H9 (cell line): ENCODE results near the gene KCNJ16. TPM values are rescaled to one million over a fixed set of nuclear protein-coding genes. Genes with fewer than 3 reads are reported as not detected.

ENCODE experiments used
- DNase-seq: peaks from one replicate; pipeline ENCODE4 v3.0.0-alpha.2; 2017
- H2AFZ ChIP-seq: one replicate; pipeline ENCODE4 v1.6.1; 2013; ENCODE audit warnings: mild to moderate bottlenecking, low read length, control low read depth, moderate library complexity
- H2AK5ac ChIP-seq: 2 replicates; pipeline ENCODE4 v1.6.1; 2013; ENCODE audit warnings: low read length, control low read depth, mixed read lengths; ENCODE audit not compliant: insufficient read length
- H2BK120ac ChIP-seq: one replicate; pipeline ENCODE4 v1.6.1; 2013; ENCODE audit warnings: low read depth, mild to moderate bottlenecking, low read length, control low read depth, inconsistent platforms; ENCODE audit not compliant: poor library complexity, severe bottlenecking
- H2BK12ac ChIP-seq: 2 replicates; pipeline ENCODE4 v1.6.1; 2013; ENCODE audit warnings: low read length, control low read depth, mixed read lengths, low read depth; ENCODE audit not compliant: insufficient read length
- H2BK15ac ChIP-seq: 2 replicates; pipeline ENCODE4 v1.6.1; 2013; ENCODE audit warnings: low read depth, low read length, control low read depth
- H2BK20ac ChIP-seq: one replicate; pipeline ENCODE4 v1.6.1; 2013; ENCODE audit warnings: low read depth, mild to moderate bottlenecking, low read length, control low read depth, inconsistent platforms; ENCODE audit not compliant: poor library complexity, severe bottlenecking
- H2BK5ac ChIP-seq: 2 replicates; pipeline ENCODE4 v1.6.1; 2013; ENCODE audit warnings: low read length, control low read depth, mixed read lengths; ENCODE audit not compliant: insufficient read length
- H3K14ac ChIP-seq: 2 replicates; pipeline ENCODE4 v1.6.1; 2013; ENCODE audit warnings: low read length, control low read depth; ENCODE audit not compliant: insufficient read depth
- H3K18ac ChIP-seq: 2 replicates; pipeline ENCODE4 v1.6.1; 2013; ENCODE audit warnings: low read depth, mild to moderate bottlenecking, mixed read lengths, low read length, control low read depth; ENCODE audit not compliant: insufficient read length
- H3K23ac ChIP-seq: 2 replicates; pipeline ENCODE4 v1.6.1; 2013; ENCODE audit warnings: low read length, control low read depth, mixed read lengths, low read depth; ENCODE audit not compliant: insufficient read length
- H3K23me2 ChIP-seq: 2 replicates; pipeline ENCODE4 v1.6.1; 2013; ENCODE audit warnings: low read depth, mild to moderate bottlenecking, mixed read lengths, low read length, control low read depth; ENCODE audit not compliant: insufficient read length, poor library complexity, severe bottlenecking
- H3K27ac ChIP-seq: 2 replicates; pipeline ENCODE4 v1.5.1; 2013; ENCODE audit warnings: low read length, control low read depth, mixed read lengths, low read depth; ENCODE audit not compliant: insufficient read length
- H3K27me3 ChIP-seq: 2 replicates; pipeline ENCODE4 v1.6.1; 2013; ENCODE audit warnings: low read length, control low read depth, inconsistent platforms; ENCODE audit not compliant: insufficient read depth
- H3K4ac ChIP-seq: 2 replicates; pipeline ENCODE4 v1.6.1; 2013; ENCODE audit warnings: low read depth, mild to moderate bottlenecking, control low read depth, inconsistent platforms, low read length, moderate library complexity
- H3K4me1 ChIP-seq: 2 replicates; pipeline ENCODE4 v1.6.1; 2013; ENCODE audit warnings: low read length, control low read depth, inconsistent platforms; ENCODE audit not compliant: insufficient read depth
- H3K4me2 ChIP-seq: 2 replicates; pipeline ENCODE4 v1.6.1; 2013; ENCODE audit warnings: low read length, control low read depth, mixed read lengths; ENCODE audit not compliant: insufficient read length, insufficient read depth
- H3K56ac ChIP-seq: 2 replicates; pipeline ENCODE4 v1.6.1; 2013; ENCODE audit warnings: low read depth, mild to moderate bottlenecking, mixed read lengths, low read length, control low read depth; ENCODE audit not compliant: insufficient read length
- H3K79me1 ChIP-seq: 2 replicates; pipeline ENCODE4 v1.6.1; 2013; ENCODE audit warnings: low read depth, mild to moderate bottlenecking, moderate library complexity, low read length, control low read depth, inconsistent platforms; ENCODE audit not compliant: insufficient read depth, poor library complexity, severe bottlenecking
- H3K79me2 ChIP-seq: 2 replicates; pipeline ENCODE4 v1.6.1; 2013; ENCODE audit warnings: low read length, control low read depth, inconsistent platforms; ENCODE audit not compliant: insufficient read depth
- H3K9ac ChIP-seq: 2 replicates; pipeline ENCODE4 v1.6.1; 2013; ENCODE audit warnings: low read length, control low read depth, mixed read lengths; ENCODE audit not compliant: insufficient read length; ENCODE audit errors: extremely low read depth
- H3K9me3 ChIP-seq: one replicate; pipeline ENCODE4 v1.6.1; 2013; ENCODE audit warnings: low read depth, low read length, inconsistent platforms; ENCODE audit not compliant: control insufficient read depth
- H3T11ph ChIP-seq: one replicate; pipeline ENCODE4 v1.6.1; 2013; ENCODE audit warnings: mild to moderate bottlenecking, low read length, control low read depth, inconsistent platforms
- H4K20me1 ChIP-seq: one replicate; pipeline ENCODE4 v1.6.1; 2013; ENCODE audit not compliant: control insufficient read depth, insufficient read length, insufficient read depth
- H4K5ac ChIP-seq: 2 replicates; pipeline ENCODE4 v1.6.1; 2013; ENCODE audit warnings: low read depth, mild to moderate bottlenecking, mixed read lengths, low read length, control low read depth; ENCODE audit not compliant: insufficient read length
- H4K8ac ChIP-seq: replicated peaks from 2 replicates; pipeline ENCODE4 v1.6.1; 2013; ENCODE audit warnings: low read length, control low read depth, mixed read lengths, low read depth; ENCODE audit not compliant: insufficient read length
- H4K91ac ChIP-seq: 2 replicates; pipeline ENCODE4 v1.6.1; 2013; ENCODE audit warnings: low read depth, mild to moderate bottlenecking, moderate library complexity, mixed read lengths, low read length, control low read depth; ENCODE audit not compliant: insufficient read length
- H3K27ac Mint-ChIP-seq, 3 experiments: 2 replicates in 2 of 3; 3 replicates in 1 of 3; pipeline ENCODE4 v1.8.0; 2020 to 2021; ENCODE audit warnings: mixed read lengths in 3 of 3, mild to moderate bottlenecking in 1 of 3, moderate library complexity in 1 of 3
- H3K27me3 Mint-ChIP-seq: 2 replicates; pipeline ENCODE4 v1.8.0; 2021; ENCODE audit warnings: low read depth, mild to moderate bottlenecking, moderate library complexity, mixed read lengths
- H3K36me3 Mint-ChIP-seq, 3 experiments: 2 replicates in 2 of 3; 3 replicates in 1 of 3; pipeline ENCODE4 v1.8.0; 2020 to 2021; ENCODE audit warnings: low read depth in 3 of 3, mixed read lengths in 3 of 3; ENCODE audit not compliant: insufficient read depth in 1 of 3
- H3K4me1 Mint-ChIP-seq, 2 experiments: 2 replicates each; pipeline ENCODE4 v1.8.0; 2020; ENCODE audit warnings: mixed read lengths in 2 of 2
- H3K4me3 Mint-ChIP-seq, 2 experiments: 2 replicates in 1 of 2; 3 replicates in 1 of 2; pipeline ENCODE4 v1.8.0; 2020 to 2021; ENCODE audit warnings: mild to moderate bottlenecking in 2 of 2, mixed read lengths in 2 of 2, moderate library complexity in 1 of 2
- H3K9me3 Mint-ChIP-seq, 2 experiments: 2 replicates in 1 of 2; 3 replicates in 1 of 2; pipeline ENCODE4 v1.8.0; 2020; ENCODE audit warnings: mild to moderate bottlenecking in 2 of 2, mixed read lengths in 2 of 2, moderate library complexity in 1 of 2
- CTCF ChIP-seq: fragments of 200-600 bp; sonication (generic); conservative IDR thresholded peaks from 3 replicates; pipeline ENCODE4 v1.8.0; 2021; ENCODE audit warnings: antibody characterized with exemption, mild to moderate bottlenecking
- WGBS: extraction: QIAGEN DNeasy Blood & Tissue Kit; methylation state at CpG from one replicate; pipeline ENCODE4 v1.1.7; 2013; ENCODE audit warnings: missing lambda C conversion rate, low lambda C conversion rate, mixed read lengths; ENCODE audit not compliant: insufficient read length; ENCODE audit errors: extremely low coverage; 5-methylcytosine and 5-hydroxymethylcytosine counted together
- total RNA-seq: library from RNA; stranded (reverse); gene quantifications from 2 replicates; pipeline ENCODE4 v1.2.1, GENCODE V29; 2021

KCNJ16 gene
- total RNA-seq, 1 experiment from 2014 or later = not detected

- no peak overlapping the region for H3K56ac ChIP-seq
- no peaks in the 10 kb centered on the region for H3K79me2 ChIP-seq
- DNase-seq = no peak
- no peak overlapping the region for H3K23ac ChIP-seq
- H4K8ac ChIP-seq = no peak overlapping the region
- no peak overlapping the region for H2AK5ac ChIP-seq
- no peak overlapping the region for H2AFZ ChIP-seq
- peaks cover 30% of the 10 kb centered on the region for H3K27me3 Mint-ChIP-seq
- no peak overlapping the region for H2BK120ac ChIP-seq
- 0 out of 7 replicates have a peak, but pooled peaks cover 0 to 6% (median 0%) of the 10 kb centered on the region in 3 experiments for H3K36me3 Mint-ChIP-seq
- H3K27ac Mint-ChIP-seq = no peak overlapping the region
- H3K9me3 ChIP-seq = no peaks in the 10 kb centered on the region
- H2BK5ac ChIP-seq = no peak overlapping the region
- no peak overlapping the region for H3K4me2 ChIP-seq
- H3K9me3 Mint-ChIP-seq = no peaks in the 10 kb centered on the region
- no peaks in the 10 kb centered on the region for H3K79me1 ChIP-seq
- H3K23me2 ChIP-seq = peaks cover 10% of the 10 kb centered on the region
- WGBS = no CpG with 5 or more reads among the region's 4 CpGs
- TF ChIP-seq CTCF = no peak
- H3K27ac ChIP-seq = no peak overlapping the region
- H3K4ac ChIP-seq = no peak overlapping the region
- H3K14ac ChIP-seq = no peak overlapping the region
- H3K27me3 ChIP-seq = peaks cover 5% of the 10 kb centered on the region; the same call in 1 of the 2 replicates
- no peak overlapping the region for H4K5ac ChIP-seq
- no peak overlapping the region for H3K9ac ChIP-seq
- H3K4me1 ChIP-seq = no peaks in the 10 kb centered on the region
- no peak overlapping the region for H2BK15ac ChIP-seq
- no peak overlapping the region for H2BK20ac ChIP-seq
- no peak overlapping the region for H3K4me3 Mint-ChIP-seq
- H4K20me1 ChIP-seq = no peaks in the 10 kb centered on the region
- no peak overlapping the region for H3K18ac ChIP-seq
- no peak overlapping the region for H2BK12ac ChIP-seq
- no peak overlapping the region for H4K91ac ChIP-seq
- H3K4me1 Mint-ChIP-seq = peaks cover 13 to 21% of the 10 kb centered on the region in 2 experiments
- H3T11ph ChIP-seq = no peak overlapping the region
These were observed 98.7 kb downstream of the KCNJ16 start for GRCh38 chr17:70173681-70174080.
